GM21390 (cell line): ENCODE data around the gene TRAK2.
"Not testable (repeated sequence)": the region's sequence is repeated elsewhere in the genome, so short reads cannot be mapped to it uniquely, and the experiment has no call there.

Source experiments
- ATAC-seq: cut with Tn5 transposase; IDR thresholded peaks from one replicate; pipeline ENCODE4 v1.9.1; 2021; ENCODE audit not compliant: unreplicated experiment

Gene TRAK2

GRCh38 chr2:201419057-201419635 is 32.1 kb downstream of the TRAK2 start:
- ATAC-seq = no peak

DNA sequence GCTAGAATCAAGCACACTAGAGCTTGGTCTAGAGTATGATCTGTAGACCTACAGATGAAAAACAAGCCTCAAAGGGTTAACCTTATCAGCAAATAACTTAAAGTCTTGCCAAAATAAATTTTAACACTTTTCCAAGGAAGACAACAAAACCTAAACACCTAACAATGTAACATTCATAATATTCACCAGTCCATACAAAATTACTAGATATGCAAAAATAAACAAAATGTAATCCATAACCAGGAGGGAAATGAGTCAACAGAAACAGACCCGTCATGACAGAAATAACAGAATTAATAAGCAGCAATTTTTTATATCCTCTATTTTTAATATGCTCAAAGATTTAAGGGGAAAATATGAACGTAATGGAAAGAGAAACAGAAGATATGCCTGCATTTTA is 36.1 kb downstream of the TRAK2 start:
- no peak for ATAC-seq

GRCh38 chr2:201414099-201415023 is 36.9 kb downstream of the TRAK2 start:
- peak; percentile 83 for ATAC-seq

DNA sequence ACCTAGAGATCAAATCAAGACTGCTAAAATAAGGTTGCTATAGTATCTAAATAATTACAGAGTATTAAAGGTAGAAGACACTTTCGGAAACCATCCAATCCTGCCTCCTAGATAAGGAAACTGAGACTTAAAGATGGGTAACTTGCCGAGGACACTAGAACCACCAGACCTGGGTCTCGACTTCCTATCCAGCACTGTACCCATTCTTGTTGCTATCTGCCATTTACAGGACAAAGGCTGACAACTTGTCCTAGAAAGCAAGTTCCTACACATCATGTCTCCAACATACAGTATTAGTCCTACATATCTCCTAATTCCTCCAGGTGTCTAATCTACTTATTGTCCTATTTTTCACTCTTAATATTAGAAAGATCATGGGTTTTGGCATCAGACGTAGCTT is 37.7 kb downstream of the TRAK2 start:
- ATAC-seq = peak; percentile 12

- no peak for ATAC-seq
Observed at GRCh38 chr2:201413143-201413542, 38.1 kb downstream of the TRAK2 start.

- ATAC-seq = no peak
Observed at GRCh38 chr2:201411421-201411820, 39.8 kb downstream of the TRAK2 start.

DNA sequence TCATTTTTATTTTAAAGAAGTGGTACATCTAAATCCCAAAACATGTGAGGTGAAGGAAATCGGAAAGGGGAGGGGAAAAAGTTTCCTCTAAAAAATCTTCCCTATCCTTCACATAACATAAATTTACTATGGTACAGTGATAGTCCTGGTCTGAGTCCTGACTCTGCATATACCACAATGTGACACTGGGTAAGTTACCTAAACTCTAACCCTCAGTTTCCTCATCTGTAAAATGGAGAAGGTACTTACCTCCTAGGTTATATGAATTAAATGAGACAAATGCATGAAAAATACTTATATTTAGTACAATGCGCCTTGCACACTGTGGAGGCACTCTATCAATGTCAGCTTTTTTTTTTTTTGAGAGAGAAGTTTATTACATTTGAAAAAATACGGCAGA is 42.3 kb downstream of the TRAK2 start:
- ATAC-seq = no peak

- ATAC-seq = no peak
Observed at GRCh38 chr2:201407265-201407664, 44.0 kb downstream of the TRAK2 start.

DNA sequence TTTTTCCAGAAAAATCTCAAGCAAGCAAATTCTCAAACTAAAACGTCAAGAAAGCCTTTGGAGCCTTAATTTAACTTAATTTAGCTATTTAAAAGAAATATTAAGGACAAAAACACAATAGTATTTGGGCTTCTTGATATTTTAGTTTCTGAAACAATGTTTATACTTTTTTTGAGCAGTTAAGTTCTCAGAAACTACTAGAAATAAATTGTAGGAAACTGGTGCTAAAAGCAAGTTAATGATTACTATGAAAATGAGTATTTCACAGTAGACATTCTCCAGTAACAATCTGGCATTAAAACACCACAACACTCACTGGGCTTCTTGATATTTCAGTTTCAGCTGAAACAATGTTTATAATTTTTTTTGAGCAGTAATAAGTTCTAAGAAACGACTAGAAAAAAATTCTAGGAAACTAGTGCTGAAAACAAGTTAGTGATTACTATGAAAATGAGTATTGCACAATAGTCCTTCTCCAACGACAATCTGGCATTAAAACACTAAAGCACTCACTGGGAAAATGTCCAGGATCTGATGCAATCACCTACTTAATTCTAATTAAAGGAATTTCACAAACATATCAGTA is 45.1 kb downstream of the TRAK2 start:
- no peak for ATAC-seq

GRCh38 chr2:201404699-201405280 is 46.5 kb downstream of the TRAK2 start:
- no peak for ATAC-seq

- no peak for ATAC-seq
Observed at GRCh38 chr2:201403880-201404279, 47.4 kb downstream of the TRAK2 start.

GRCh38 chr2:201402651-201403562 is 48.4 kb downstream of the TRAK2 start:
- ATAC-seq = no peak

DNA sequence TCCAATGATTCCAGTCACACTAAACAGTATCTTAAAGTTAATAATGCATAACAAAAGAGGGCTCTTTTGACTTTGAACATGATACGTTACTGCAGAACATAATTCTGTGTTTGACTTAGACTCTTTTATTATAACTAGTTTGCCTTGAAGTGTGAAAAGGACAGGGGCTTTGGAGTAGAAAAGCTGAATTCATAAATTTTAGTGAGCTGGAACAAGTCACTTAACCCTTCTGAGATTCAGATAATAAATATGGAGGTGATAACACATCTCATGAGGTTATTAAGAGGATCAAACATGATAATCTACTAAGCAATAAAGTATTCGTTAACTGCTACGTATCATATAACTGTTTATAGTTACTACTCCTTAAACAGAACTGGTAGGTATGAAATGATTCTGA is 49.4 kb downstream of the TRAK2 start:
- no peak for ATAC-seq

DNA sequence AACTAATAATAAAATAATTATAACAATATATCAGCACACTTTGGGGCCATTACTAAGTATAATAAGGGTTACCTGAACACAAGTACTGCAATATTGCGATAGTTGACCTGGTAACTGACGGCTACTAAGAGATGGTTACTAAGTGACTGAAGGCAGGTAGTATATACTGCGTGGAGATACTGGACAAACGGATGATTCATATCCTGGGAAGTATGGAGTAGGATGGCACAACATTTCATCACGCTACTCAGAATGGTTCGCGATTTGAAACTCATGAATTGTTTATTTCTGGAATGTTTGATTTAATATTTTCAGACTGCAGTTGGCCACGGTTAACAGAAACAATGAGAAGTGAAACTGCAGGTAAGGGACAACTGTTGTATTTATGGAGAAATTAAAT is 54.7 kb downstream of the TRAK2 start:
- no peak for ATAC-seq

- no peak for ATAC-seq
Observed at GRCh38 chr2:201383136-201383535, 68.1 kb downstream of the TRAK2 start.

GRCh38 chr2:201378496-201379397 is 72.5 kb downstream of the TRAK2 start:
- no peak for ATAC-seq

- ATAC-seq = no peak
Observed at GRCh38 chr2:201377218-201377617, 74.0 kb downstream of the TRAK2 start.

- no peak for ATAC-seq
Observed at GRCh38 chr2:201369775-201370174, 81.5 kb downstream of the TRAK2 start.

GRCh38 chr2:201369318-201369717 is 81.9 kb downstream of the TRAK2 start:
- not testable (repeated sequence) for ATAC-seq

- no peak for ATAC-seq
Observed at GRCh38 chr2:201366146-201366545, 85.1 kb downstream of the TRAK2 start.
